H4 (cell line): Measurements from ENCODE around the gene MRPL33. TPM values are rescaled to one million over a fixed set of nuclear protein-coding genes. Genes with fewer than 3 reads are reported as not detected.

Source experiments
- DNase-seq: peaks from one replicate; pipeline ENCODE4 v3.0.0-alpha.2; 2015; ENCODE audit warnings: low spot score
- total RNA-seq: library from RNA; depleted of rRNA; stranded (reverse); fragments of >200 nt; shearing (Covaris generic); gene quantifications from 2 replicates; pipeline ENCODE4 v1.2.3, GENCODE V29; 2014; rRNA removed

Gene MRPL33
- total RNA-seq, 1 experiment from 2014 or later, result 99.6 TPM

- DNase-seq, result no peak
Measured at GRCh38 chr2:27808418-27808817, 36.9 kb downstream of the MRPL33 start.

GRCh38 chr2:27808984-27809383 is 37.5 kb downstream of the MRPL33 start:
- DNase-seq, result no peak

- DNase-seq, result no peak
Measured at GRCh38 chr2:27809761-27810241, 38.3 kb downstream of the MRPL33 start.

- DNase-seq, result no peak
Measured at GRCh38 chr2:27810455-27810854, 38.9 kb downstream of the MRPL33 start.

GRCh38 chr2:27811768-27812167 is 40.2 kb downstream of the MRPL33 start:
- no peak for DNase-seq

- no peak for DNase-seq
Measured at GRCh38 chr2:27814758-27815157, 43.2 kb downstream of the MRPL33 start.

GRCh38 chr2:27815860-27816438 is 44.4 kb downstream of the MRPL33 start:
- no peak for DNase-seq

GRCh38 chr2:27822049-27822448 is 50.5 kb downstream of the MRPL33 start:
- no peak for DNase-seq

GRCh38 chr2:27823135-27823534 is 51.6 kb downstream of the MRPL33 start:
- no peak for DNase-seq

- no peak for DNase-seq
Measured at GRCh38 chr2:27823569-27823968, 52.0 kb downstream of the MRPL33 start.

- DNase-seq, result no peak
Measured at GRCh38 chr2:27824401-27824800, 52.9 kb downstream of the MRPL33 start.

GRCh38 chr2:27828305-27828704 is 56.8 kb downstream of the MRPL33 start:
- DNase-seq, result no peak

Other genes with a start within 250 kb of the MRPL33 start
- 16.9 and 18.0 TPM in 2 replicates for gene ZNF512, start 188.7 kb upstream of the MRPL33 start, total RNA-seq
- gene CCDC121, start 142.7 kb upstream of the MRPL33 start, total RNA-seq, result 1.5 and 1.9 TPM in 2 replicates
- gene GPN1, start 142.7 kb upstream of the MRPL33 start, total RNA-seq, result 22.3 and 29.9 TPM in 2 replicates
- 9.1 and 11.8 TPM in 2 replicates for gene SUPT7L, start 108.1 kb upstream of the MRPL33 start, total RNA-seq
- 16.6 and 17.4 TPM in 2 replicates for gene SLC4A1AP, start 107.8 kb upstream of the MRPL33 start, total RNA-seq
- 0.23 and 3.6 TPM in 2 replicates for gene RBKS, start 118.7 kb downstream of the MRPL33 start, total RNA-seq
- gene BABAM2, start 119.0 kb downstream of the MRPL33 start, total RNA-seq, result 11.7 and 20.7 TPM in 2 replicates